Prostate gland (tissue), 2 donors: ENCODE measurements around the gene RIPK4.

ENCODE experiments used
- CTCF ChIP-seq, 4 experiments: fragments of 200-600 bp in 2 of 4; fragments of 450-650 bp in 2 of 4; sonication (generic) in 2 of 4; IDR thresholded peaks; 1 replicate in 3 of 4; 2 replicates in 1 of 4; pipeline ENCODE4 v1.5.1; 2016 to 2019; ENCODE audit warnings: antibody characterized with exemption in 4 of 4, mild to moderate bottlenecking in 2 of 4, moderate library complexity in 2 of 4
- POLR2A ChIP-seq: fragments of 450-650 bp; IDR thresholded peaks from one replicate; pipeline ENCODE4 v1.6.1; 2016; ENCODE audit warnings: antibody characterized with exemption, mild to moderate bottlenecking
- POLR2AphosphoS5 ChIP-seq: sonication (generic); formaldehyde crosslinking; IDR thresholded peaks from one replicate; pipeline ENCODE4 v1.6.1; 2017; ENCODE audit warnings: antibody characterized with exemption

GRCh38 chr21:41761211-41761933, 5.5 kb downstream of the RIPK4 start:
- TF ChIP-seq POLR2A (no peak), CTCF (IDR thresholded peaks at IDR 0.05) (no peak), POLR2AphosphoS5 (no peak)
